HG02973 (cell line): ENCODE results near the gene ACP7.
"Not testable (repeated sequence)": the region's sequence is repeated elsewhere in the genome, so short reads cannot be mapped to it uniquely, and the experiment has no call there.

Source experiments
- ATAC-seq: cut with Tn5 transposase; IDR thresholded peaks from one replicate; pipeline ENCODE4 v1.9.1; 2021; ENCODE audit warnings: moderate library complexity; ENCODE audit not compliant: unreplicated experiment

The ACP7 gene

GRCh38 chr19:39104186-39104596 lies 20.0 kb downstream of the ACP7 start:
- ATAC-seq = no peak

- ATAC-seq = no peak
Measured at GRCh38 chr19:39106194-39106593, 22.0 kb downstream of the ACP7 start.

GRCh38 chr19:39109641-39110040 lies 25.5 kb downstream of the ACP7 start:
- no peak for ATAC-seq

- ATAC-seq = no peak
Measured at GRCh38 chr19:39110263-39110967, 26.2 kb downstream of the ACP7 start.

GRCh38 chr19:39111593-39112199 lies 27.5 kb downstream of the ACP7 start:
- no peak for ATAC-seq

- no peak for ATAC-seq
Measured at GRCh38 chr19:39112338-39112890, 28.2 kb downstream of the ACP7 start.

- no peak for ATAC-seq
Measured at GRCh38 chr19:39113199-39113598, 29.0 kb downstream of the ACP7 start.

GRCh38 chr19:39115105-39115847 lies 31.1 kb downstream of the ACP7 start:
- ATAC-seq = no peak

- not testable (repeated sequence) for ATAC-seq
Measured at GRCh38 chr19:39117023-39117422, 32.9 kb downstream of the ACP7 start.

GRCh38 chr19:39119830-39120229 lies 35.7 kb downstream of the ACP7 start:
- ATAC-seq = no peak

GRCh38 chr19:39122934-39123731 lies 39.0 kb downstream of the ACP7 start:
- ATAC-seq = no peak

- no peak for ATAC-seq
Measured at GRCh38 chr19:39124136-39124764, 40.1 kb downstream of the ACP7 start.

GRCh38 chr19:39125199-39125553 lies 41.0 kb downstream of the ACP7 start:
- ATAC-seq = no peak

- ATAC-seq = peak; percentile 79
Measured at GRCh38 chr19:39125554-39126311, 41.6 kb downstream of the ACP7 start, which contains the start of gene PAK4. TSS of gene PAK4 (plus strand) at chr19:39125786. CDS start at chr19:39169554, 43,768 bp downstream.

GRCh38 chr19:39126312-39127187 lies 42.4 kb downstream of the ACP7 start:
- no peak for ATAC-seq

GRCh38 chr19:39127812-39128515 lies 43.8 kb downstream of the ACP7 start:
- no peak for ATAC-seq

GRCh38 chr19:39128516-39129079 lies 44.4 kb downstream of the ACP7 start:
- no peak for ATAC-seq

GRCh38 chr19:39129116-39129515 lies 44.9 kb downstream of the ACP7 start:
- ATAC-seq = no peak
